ENCODE measurements around the gene GPR12.

Gene GPR12, protein sequence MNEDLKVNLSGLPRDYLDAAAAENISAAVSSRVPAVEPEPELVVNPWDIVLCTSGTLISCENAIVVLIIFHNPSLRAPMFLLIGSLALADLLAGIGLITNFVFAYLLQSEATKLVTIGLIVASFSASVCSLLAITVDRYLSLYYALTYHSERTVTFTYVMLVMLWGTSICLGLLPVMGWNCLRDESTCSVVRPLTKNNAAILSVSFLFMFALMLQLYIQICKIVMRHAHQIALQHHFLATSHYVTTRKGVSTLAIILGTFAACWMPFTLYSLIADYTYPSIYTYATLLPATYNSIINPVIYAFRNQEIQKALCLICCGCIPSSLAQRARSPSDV

DNA sequence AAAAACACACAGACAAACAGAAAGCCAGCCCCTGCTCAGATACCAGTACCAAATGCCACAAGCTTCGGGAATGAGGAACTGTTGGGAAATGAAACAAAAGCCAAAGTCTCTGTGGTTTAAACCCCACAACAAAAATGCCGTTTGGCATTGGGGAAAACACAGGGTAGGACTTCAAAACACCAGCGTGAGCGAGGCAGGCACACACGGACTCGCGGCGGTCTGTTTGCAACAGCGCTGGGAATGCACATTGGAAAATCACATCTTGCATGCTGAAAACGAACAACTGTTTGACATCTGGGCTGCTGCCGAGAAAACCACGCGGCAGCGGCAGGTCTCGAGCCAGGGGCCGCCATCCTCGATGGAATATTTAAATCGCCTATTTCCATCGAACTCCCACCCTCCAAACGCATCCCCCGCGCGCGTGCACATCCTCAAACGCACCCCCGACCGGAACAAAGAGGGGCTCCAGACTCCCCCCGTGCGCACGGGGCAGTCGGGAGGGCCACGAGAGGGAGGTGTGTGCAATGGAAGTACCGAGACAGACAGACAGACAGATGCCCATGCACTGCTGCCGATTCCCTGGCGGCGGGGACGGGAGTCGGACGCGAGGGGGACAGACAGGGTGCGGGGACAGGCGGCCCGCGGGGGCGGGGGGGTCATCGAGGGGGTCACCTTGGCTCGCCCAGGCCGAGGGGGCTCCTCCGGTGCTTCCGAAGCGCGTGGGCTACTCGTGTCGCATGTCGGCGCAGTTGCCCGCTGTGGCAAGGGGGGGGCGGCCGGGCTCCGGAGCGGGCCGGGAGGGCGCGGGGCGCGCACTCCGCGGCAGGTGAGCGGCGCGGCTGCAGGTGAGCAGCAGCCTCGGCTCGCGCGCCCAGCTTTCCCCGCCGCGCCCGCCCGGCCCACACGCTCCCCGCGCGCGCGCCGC is at the start of gene GPR12:
TSS of gene GPR12 (minus strand) at position 880 of the 925 bp plus-strand sequence. CDS start 959 bp downstream, outside the sequence.
- no peak for DNase-seq (ENCODE audit: low read depth)

DNA sequence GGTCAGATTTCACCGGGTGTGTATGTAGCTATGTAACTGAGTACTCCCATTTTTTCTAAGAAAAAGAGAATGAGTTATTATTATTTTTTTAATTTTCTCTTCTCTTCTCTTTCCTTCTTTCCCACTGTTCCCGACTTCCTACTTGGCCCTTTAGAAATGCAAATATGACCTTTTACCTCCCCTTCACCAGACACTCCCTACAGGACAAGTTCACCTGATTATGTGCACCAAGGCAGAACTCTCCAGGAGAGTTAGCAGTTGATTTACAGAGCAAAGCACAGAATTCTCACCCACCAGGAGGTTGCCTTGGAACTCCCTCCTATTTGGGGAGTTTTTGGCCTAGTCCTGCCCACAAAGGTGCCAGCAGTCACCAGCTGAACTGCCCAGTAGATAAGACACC is 49.5 kb upstream of the GPR12 start:
- DNase-seq (ENCODE audit: low read depth) = no peak

DNA sequence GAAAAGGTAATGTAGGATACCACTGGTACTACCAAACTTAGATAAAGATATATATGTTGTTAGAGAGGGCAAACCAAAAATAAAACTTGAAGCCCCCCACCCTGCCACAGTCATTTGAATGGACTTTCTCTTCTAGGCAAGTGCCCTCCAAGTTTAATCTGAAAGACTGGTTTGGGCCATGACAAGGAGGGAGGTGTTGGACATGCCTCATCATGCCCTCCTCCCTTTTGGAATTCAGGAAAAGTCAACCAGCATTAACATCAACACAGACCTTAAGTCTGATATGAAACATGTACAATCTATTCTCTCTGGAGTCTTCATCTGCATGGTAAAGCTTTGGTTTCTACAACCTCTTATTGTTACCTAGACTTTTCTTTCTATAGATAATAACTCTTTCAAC is 46.3 kb upstream of the GPR12 start:
- no peak for DNase-seq (ENCODE audit: low read depth)

DNA sequence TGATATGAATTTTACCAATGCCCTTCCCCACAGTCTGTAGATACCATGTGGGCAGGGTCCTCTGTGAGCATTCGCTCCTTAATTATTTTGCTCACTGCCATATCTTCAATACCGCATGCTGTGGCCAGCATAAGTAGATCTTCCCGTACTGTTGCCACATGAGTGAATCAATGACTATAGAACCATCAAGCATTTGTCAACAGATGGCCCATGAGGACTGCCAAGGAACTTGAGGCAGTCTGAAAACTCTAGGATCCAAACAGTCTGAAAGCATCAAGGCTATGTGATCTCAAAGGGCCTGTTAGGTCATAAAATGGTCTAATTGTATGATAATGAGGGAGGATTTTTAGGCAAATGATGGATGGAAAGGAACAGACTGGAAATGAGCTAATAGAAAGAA is 27.4 kb upstream of the GPR12 start:
- no peak for DNase-seq (ENCODE audit: low read depth)

DNA sequence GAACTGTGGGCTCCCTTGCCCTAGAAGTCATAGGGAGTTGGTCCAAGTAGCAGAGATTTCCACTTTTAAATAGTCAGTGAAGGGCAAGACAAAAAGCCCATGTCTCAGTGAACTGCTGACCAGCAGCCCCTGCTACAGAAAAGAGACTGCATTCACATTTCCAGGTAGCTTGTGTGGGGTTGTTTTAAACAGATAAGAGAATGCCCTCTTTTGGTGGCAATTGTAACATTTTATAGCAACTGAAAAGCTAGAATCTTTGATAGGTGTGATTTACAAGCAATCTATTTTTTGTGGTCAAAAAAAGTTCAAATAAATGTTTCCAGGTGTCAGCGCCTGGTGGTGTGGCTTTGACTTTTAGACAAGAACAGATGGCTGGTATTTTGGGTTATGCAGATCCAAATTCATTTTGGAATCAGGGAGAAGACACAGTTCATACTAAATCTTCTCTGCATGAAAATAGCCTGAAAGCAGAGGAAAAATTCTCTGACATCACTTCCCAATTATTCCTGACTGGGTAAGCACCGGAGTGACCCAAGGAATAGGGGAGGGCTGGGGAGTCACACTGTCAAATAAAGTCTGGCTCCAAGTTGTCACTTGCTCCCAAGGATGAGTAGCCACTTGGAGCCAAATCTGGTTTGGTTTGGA is 26.2 kb upstream of the GPR12 start:
- DNase-seq (ENCODE audit: low read depth) = no peak

DNA sequence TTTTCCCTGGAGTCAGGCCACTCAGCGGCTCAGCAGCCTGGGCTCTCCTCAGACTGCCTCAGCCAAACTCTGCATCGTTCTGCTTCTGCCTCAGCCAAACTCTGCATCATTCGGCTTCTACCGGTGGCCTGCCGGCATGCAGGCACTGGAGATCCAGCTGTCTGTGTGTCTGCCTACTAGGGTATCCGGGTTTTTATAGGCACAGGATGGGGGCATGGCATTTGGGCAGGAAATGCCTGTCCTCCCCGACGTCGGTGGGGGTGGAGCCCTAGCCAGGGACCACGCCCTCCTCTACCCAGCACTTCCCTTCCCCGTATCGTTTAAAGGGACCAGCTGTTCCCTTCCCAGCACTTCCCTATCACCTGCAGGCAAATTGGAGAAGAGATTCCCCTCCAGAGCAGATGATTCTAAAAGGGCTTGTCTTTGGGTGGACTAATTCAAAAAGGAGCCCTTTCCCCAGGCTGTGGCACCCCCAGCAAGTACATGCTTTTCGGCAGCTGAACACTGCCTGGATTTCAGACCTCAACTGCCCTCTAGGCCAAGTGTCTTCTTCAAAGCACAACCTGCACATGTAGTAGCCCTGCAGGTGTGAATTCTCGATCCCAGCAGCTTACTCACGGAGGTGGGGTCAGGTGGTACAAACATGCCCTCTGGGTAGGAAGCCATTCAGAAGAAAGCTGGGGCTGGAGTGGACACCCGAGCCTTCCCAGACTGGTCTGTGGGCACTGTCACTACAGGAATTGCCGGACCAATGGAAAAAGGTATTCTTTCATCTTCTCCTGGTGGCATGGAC is 25.4 kb upstream of the GPR12 start:
- peak; percentile 15 for DNase-seq (ENCODE audit: low read depth)

DNA sequence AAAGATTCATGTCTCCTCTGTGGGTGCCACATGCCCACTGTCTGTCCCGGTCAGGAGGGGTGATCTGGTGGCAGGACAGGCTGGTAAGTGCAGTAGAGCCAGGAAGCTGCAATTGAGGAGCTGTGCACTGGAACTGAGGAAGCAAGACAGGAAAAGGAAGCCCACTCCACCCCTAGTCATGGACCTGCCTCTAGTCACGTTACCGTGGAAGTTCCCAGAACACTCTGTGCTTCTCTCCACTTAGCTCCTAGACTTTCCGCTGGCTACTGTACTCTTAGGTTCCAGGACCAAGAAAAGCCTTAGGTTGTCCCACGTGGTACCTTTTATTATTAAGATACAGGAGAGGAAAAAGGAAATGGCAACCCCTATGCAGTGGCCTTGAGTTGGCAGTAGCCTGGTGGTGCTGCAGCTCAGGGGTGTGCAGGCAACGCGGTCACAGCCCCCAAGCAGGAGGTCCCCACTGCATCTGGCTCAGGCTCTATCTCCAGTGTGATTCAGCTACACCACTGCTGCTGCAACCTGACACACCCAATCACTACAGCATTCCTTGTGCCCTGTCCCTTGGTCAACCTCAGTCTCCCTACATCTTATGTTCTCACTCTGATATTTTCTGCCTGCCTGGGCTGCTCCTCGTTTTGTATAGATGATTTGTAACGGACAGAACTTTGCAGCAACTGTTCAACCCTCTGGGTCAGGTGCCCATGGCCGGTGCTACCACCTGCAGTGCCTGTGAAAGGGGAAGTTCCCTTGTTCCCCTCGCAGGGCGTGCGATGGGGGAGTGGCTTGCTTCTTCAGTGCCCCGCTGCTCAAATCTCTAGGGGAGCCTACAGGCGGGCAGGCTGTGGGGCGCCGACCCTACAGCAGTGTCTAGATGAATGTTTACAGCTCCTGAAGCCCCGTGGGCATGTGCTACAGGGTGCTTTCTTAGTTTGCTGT is 24.4 kb upstream of the GPR12 start:
- no peak for DNase-seq (ENCODE audit: low read depth)

DNA sequence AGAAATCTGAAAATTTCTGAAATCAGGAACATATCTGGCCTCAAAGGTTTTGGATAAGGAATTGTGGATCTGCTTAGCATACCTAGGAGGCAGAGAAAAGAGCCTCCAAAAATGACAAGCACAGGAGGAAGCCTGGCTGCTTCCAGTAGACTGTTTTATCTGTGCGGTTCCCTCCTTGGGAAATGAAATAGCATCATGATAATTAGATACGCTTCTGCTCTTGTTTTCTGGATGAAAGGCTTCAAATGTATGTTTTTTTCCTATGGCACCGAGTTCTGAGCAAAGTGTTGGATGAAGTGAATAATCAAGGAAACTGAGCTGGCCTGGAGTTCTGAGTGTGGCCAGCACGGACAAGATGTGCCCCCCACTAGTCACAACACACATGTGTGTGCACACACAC is 19.8 kb upstream of the GPR12 start:
- no peak for DNase-seq (ENCODE audit: low read depth)

DNA sequence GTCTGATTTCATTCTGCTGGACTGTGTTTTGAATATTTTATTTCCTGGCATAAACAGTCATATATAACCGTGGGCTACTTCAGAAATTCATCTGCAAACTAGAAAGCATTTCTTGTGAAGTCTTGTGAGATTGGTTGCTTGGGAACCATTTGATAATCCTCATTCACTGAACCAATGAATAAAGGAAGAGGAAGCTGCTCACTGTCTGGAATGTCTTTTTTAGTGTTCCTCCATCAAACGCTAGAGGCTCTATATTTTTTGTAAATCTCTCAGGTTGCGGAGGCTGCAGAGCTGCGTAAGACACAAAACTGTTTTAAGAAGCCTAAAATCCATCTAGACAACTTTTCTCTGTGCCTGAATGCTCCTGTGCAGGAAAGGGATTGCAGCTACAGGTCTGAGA is 18.7 kb upstream of the GPR12 start:
- DNase-seq (ENCODE audit: low read depth) = no peak

DNA sequence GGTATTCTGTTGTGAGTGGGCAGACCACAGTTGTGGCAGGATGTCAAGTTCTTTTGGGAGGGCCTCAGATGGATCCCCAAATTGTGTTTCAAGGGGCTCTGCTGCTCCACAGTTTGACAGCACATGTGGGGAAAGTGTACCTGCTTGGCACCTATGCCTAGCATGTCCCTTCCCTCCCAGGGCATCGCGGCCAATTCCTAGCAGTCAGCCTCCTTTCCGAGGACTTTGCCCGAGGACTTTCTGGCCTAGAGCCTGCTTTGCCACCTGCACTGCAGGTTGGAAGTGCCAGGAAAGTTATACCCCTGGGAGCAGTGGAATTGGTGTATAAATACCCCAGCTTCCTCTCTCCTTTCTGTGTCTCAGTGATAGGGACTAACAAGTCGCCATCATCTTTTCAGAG is 11.9 kb upstream of the GPR12 start:
- DNase-seq (ENCODE audit: low read depth) = no peak

DNA sequence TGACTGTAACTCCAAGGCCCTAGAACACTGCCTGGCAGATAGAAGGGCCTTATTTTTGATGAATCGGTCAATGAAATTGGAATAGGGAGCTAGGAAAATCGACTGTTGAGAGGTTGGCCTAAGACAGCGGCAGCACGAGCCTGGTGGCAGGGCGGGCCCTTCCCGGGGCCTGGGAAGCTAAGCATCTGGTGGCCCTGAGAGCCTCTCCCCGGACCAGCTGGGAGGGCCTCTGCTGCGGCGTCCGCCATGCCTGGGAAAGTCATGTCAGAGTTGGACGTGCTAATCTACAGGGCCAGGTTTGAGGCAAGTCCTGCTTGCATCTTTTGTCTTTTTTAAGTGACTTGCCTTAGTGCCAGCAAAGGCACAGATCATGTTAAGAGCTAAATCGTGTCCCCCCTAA is 11.2 kb upstream of the GPR12 start:
- DNase-seq (ENCODE audit: low read depth) = no peak

DNA sequence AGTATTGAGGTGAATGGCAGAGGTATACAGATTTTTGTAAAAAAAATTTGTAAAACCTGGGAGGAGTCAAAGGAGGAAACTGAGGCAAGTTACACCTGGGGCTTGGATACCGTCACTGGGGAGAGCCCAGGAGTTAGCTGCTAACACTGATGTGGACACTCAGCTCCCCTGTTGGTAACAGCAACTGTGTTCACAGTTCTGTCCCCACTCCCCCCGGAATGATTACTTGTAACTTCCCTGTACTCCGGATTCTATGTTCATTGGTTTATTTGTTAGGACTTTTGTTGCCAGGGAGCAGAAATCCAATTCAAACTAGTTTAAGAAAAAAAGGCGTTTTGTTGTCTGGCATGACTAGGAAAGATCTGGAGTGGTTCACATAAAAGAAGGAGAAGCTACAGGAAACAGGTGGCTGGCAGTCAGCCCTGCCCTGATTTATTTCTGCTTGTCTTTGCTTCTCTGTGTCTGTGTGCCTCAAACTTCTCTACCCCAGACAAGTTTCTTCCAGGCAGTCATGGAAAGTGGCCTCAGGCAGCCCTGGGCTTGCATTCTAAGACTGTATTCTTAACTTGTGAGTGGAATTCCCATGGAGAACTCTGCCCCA is 2.3 kb upstream of the GPR12 start:
- no peak for DNase-seq (ENCODE audit: low read depth)

DNA sequence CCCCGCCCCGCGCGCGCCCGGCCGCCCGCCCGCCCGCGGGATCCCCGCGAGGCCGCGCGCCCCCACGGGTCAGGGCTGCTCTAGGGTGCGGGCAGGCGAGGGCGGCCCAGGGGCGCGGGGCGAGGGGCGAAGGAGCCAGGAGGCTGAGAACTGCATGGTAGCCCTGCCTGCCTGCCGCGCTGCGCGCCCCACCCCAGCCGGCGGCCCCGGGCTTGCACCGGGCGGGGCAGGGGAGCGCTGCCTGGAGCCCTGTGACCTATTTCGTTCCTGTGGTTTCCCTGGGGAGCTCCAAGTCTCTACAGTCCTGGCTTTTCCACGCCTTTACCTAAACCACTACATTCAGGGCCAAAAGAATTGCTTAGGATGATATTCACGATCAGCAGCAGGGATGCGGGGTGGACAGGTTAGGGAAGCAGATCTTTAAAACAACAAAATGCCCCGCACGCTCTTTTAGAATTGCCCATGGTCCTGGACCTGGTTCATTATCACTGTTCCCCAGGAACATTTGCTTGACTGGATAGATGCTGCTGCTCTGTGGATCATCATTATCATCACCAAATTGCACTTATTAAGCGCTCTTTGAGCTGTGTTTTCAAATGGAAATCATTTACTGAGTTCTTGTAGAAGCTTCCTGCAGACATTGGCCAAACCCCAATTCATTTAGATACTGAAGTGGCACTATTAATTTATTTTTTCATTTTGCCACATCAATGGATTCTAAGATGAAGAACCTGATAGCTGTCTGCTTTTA is 421 bp upstream of the GPR12 start:
- DNase-seq (ENCODE audit: low read depth) = no peak

DNA sequence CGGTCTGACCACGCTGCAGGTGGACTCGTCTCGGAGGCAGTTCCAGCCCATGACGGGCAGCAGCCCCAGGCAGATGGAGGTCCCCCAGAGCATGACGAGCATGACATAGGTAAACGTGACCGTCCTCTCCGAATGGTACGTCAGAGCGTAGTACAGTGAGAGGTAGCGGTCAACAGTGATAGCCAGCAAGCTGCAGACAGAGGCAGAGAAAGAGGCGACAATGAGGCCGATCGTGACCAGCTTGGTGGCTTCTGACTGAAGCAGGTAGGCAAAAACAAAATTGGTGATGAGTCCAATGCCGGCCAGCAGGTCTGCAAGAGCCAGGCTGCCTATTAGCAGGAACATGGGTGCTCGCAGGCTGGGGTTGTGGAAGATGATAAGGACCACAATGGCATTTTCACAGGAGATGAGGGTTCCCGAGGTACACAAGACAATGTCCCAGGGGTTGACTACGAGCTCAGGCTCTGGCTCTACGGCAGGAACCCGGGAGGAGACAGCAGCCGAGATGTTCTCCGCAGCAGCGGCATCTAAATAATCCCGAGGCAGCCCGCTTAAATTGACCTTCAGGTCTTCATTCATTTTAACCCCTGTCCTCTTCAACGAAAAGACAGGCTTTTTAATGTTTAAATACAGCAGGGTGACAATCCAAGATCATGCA is 1.2 kb downstream of the GPR12 start:
- DNase-seq (ENCODE audit: low read depth) = no peak

DNA sequence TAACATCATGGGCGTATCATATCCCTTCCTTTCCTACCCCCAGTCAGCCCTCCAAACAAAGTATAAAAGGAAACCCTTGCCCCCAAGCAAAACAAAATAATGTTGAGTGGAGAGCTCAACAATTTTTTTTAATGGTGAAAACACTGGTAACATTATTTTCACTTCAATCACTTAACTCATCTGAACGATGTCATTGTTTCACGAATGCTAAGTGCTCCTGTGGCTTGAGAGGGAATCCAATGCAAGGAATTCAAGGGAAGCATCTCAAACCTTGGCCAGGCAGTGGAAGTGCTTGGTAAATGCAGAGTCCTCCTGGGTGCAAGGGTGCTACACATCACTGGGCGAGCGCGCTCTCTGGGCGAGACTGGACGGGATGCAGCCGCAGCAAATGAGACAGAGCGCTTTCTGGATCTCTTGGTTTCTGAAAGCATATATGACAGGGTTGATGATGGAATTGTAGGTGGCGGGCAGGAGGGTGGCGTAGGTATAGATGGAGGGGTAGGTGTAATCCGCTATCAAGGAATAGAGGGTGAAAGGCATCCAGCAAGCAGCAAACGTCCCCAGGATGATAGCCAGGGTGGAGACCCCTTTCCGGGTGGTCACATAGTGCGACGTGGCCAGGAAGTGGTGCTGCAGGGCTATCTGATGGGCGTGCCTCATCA is 2.0 kb downstream of the GPR12 start:
- DNase-seq (ENCODE audit: low read depth) = no peak

DNA sequence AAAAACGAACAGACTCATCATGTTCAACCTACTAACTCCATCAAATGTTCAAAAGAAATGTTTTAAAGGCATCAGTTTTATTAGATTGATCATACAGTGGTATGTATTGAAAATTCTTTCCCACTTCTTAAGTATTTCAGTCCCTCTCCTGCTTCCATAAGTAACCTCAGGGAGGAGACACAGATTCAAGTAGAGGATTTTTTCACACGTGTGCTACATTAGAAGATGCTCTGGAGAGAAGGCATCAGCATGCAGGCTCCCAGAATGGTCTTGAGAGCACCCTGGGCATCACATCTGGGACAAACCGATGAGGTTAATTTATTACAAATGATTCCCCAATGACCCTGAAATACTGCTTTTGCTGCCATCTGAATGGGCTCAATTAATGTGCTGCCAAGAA is 3.6 kb downstream of the GPR12 start:
- no peak for DNase-seq (ENCODE audit: low read depth)

DNA sequence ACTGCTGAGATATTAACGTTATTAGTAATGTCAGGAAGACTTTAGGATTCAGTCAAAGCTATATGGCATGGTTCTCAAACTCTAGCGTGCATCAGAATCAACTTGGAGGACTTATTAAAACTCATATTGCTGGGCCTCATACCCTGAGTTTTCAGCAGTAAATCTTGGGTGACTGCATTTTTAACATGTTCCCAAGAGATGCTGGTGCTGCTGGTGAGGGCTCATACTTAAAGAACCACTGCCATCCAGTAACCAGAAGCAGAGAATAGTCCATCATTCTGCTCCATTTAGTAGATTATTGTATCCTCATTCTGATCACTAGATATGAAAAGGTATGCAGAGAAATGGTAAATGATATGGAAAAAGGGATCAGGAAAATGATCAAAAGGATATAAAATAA is 7.9 kb downstream of the GPR12 start:
- no peak for DNase-seq (ENCODE audit: low read depth)

DNA sequence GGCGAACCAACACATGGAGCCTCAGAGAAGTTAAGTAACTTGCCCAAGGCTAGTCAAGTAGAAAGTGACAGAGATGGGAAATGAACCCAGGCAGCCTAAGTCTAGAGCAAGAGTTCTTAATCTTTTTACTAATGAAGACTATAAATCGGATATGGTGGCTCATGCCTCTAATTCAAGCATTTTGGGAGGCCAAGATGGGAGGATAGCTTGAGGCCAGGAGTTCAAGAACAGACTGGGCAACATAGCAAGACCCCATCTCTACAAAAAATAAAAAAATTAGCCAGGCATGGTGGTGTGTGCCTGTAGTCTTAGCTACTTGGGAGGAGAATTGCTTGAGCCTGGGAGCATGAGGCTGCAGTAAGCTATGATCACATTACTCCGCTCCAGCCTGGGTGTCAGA is 10.7 kb downstream of the GPR12 start:
- no peak for DNase-seq (ENCODE audit: low read depth)

DNA sequence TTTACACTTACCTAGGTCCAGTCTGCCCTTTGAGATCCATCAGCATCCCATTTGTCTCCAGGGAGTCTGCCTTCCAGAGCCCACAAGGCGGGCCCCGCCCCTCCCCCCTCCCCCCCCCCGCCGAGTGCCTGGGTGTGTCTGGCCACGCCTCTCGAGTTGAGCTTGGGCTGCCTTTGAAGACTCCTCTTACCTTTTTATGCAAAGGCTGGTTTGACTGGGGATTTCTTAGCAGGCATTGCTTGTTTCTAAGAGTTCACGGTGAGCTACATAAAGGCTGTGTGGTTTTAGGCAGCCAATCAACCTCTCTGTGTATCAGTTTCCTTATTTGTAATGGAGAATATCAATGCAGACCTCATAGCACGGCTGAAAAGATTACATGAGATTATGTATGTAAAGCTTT is 11.3 kb downstream of the GPR12 start:
- no peak for DNase-seq (ENCODE audit: low read depth)

Measured in ELR (cell line).